Measurements from ENCODE around the gene BCL2L13. TPM values are rescaled to one million over a fixed set of nuclear protein-coding genes. Genes with fewer than 3 reads are reported as not detected.

The BCL2L13 gene
- total and polyA plus RNA-seq, 8 donors, result 30.5 to 38.9 (median 34.6) TPM

GRCh38 chr22:17628406-17629172, 10.0 kb upstream of the BCL2L13 start, which contains the start of gene ATP6V1E1:
Gene ATP6V1E1, minus strand, starts transcription at chr22:17628749. Its CDS starts 114 bp downstream, at chr22:17628635.
- Histone ChIP-seq H3K4me3 (peak within 1 kb of the TSS; percentile 94 to 99), H3K36me3 (peaks cover 0 to 26% of the 10 kb centered on the region in 2 donors), H3K27me3 (no peaks in the 10 kb centered on the region), H3K4me1 (peaks cover 10 to 44% of the 10 kb centered on the region in 2 donors), H3K9me3 (no peaks in the 10 kb centered on the region), H3K27ac (peak within 1 kb of the TSS; percentile 89 to 96)
- peak; percentile 100 for ATAC-seq
- peak; percentile 92 to 97 (median 95) for DNase-seq
- intact Hi-C loops (cut with DNase I), result no loop called here
- no peak for TF ChIP-seq CTCF (IDR thresholded peaks at IDR 0.05)

GRCh38 chr22:17629173-17629489, 9.4 kb upstream of the BCL2L13 start:
- ATAC-seq, result peak; percentile 4
- intact Hi-C loops (cut with DNase I), result no loop called here
- peaks cover 0 to 22% of the 10 kb centered on the region in 2 donors for H3K36me3 ChIP-seq

GRCh38 chr22:17629641-17630040, 8.9 kb upstream of the BCL2L13 start:
- Histone ChIP-seq H3K4me1 (peaks cover 10 to 44% of the 10 kb centered on the region in 2 donors), H3K4me3 (peak overlapping the region in 1 of 2 donors; percentile 94), H3K27me3 (no peaks in the 10 kb centered on the region), H3K9me3 (no peaks in the 10 kb centered on the region), H3K36me3 (peaks cover 0 to 17% of the 10 kb centered on the region in 2 donors), H3K27ac (peak overlapping the region; percentile 89 to 96)
- no peak for TF ChIP-seq CTCF (IDR thresholded peaks at IDR 0.05)
- no peak for DNase-seq
- no peak for ATAC-seq
- intact Hi-C loops (cut with DNase I), result no loop called here

More at GRCh38 chr22:17629173-17629489, 9.4 kb upstream of the BCL2L13 start:
- no peak for TF ChIP-seq CTCF (IDR thresholded peaks at IDR 0.05)
- Histone ChIP-seq H3K9me3 (no peaks in the 10 kb centered on the region), H3K4me1 (peaks cover 10 to 44% of the 10 kb centered on the region in 2 donors), H3K27ac (peak overlapping the region; percentile 89 to 96), H3K27me3 (no peaks in the 10 kb centered on the region), H3K4me3 (peak overlapping the region; percentile 94 to 99)
- DNase-seq, result no peak

GRCh38 chr22:17631076-17631565, 7.4 kb upstream of the BCL2L13 start:
- Histone ChIP-seq H3K4me1 (peaks cover 10 to 29% of the 10 kb centered on the region in 2 donors), H3K4me3 (no peak overlapping the region), H3K27ac (no peak overlapping the region), H3K9me3 (no peaks in the 10 kb centered on the region), H3K36me3 (peaks cover 0 to 9% of the 10 kb centered on the region in 2 donors), H3K27me3 (no peaks in the 10 kb centered on the region)
- no peak for TF ChIP-seq CTCF (IDR thresholded peaks at IDR 0.05)
- DNase-seq (no peak), ATAC-seq (no peak)
- intact Hi-C loops (cut with DNase I), result no loop called here

GRCh38 chr22:17633217-17633997, 5.2 kb upstream of the BCL2L13 start:
- intact Hi-C loops (cut with DNase I), result no loop called here
- peak; percentile 23 for ATAC-seq
- Histone ChIP-seq H3K27ac (peak overlapping the region in 1 of 2 donors; percentile 68), H3K36me3 (no peaks in the 10 kb centered on the region), H3K4me3 (no peak overlapping the region), H3K27me3 (no peaks in the 10 kb centered on the region), H3K9me3 (no peaks in the 10 kb centered on the region), H3K4me1 (peaks cover 0 to 23% of the 10 kb centered on the region in 2 donors)
- TF ChIP-seq CTCF (IDR thresholded peaks at IDR 0.05), result no peak
- DNase-seq, result no peak
